HG03558 (cell line): ENCODE results near the gene SNTN.
"Not testable (repeated sequence)": the region's sequence is repeated elsewhere in the genome, so short reads cannot be mapped to it uniquely, and the experiment has no call there.

Experiments used
- ATAC-seq: cut with Tn5 transposase; IDR thresholded peaks from one replicate; pipeline ENCODE4 v1.9.1; 2021; ENCODE audit warnings: moderate number of reproducible peaks; ENCODE audit not compliant: unreplicated experiment; ENCODE audit errors: extremely low read depth

The SNTN gene

DNA sequence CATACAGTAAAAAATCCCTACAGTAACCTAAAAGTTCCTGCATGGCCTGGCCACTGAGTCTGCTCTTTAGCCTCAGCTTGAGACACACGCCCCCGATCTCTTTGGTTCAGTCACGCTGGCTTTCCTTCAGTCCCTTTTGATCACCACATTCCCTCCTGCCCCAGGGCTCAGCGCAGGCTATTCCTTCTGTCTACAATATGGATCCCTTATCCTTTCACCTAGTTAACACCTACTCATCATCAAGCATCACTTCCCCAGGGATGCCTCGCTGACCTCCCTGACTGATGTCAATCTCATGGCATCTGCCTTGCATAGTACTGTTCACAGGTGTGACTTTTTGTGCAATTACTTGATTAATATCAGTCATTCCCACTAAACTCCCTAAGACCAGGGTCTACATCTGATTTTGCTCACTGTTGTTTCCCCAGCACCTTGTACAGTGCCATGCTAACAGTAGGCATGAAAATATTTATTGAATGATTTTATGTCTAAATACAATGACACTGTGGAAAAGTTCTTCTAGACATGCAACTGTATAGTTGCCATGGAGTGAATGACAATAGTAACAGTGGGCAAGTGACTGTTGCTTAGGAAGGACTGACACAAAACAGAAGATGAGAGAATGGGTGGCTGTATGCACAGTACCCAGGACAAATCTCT, at the start of gene SNTN:
Gene SNTN (plus strand): TSS at position 610 of the 660 bp plus-strand sequence. CDS start 13 bp downstream, at position 623.
- ATAC-seq, result no peak

DNA sequence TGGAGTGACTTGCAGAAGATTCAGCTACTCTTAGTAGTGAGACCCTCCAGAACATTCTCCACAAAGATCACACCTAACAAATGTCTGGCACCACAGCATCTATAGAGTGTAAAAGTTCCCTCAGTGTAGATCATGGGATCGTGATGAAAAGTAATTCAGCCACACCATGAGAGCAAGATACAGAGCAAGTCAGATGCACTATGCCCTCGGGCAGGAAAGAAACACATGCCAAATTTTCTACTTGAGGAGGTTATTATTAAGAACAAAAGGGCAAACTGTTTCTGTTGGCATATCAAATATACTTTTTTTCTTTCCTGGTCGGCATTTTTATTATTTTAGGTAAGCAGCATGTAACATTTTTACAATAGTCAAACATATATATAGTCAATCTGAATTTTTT, 44.8 kb upstream of the SNTN start:
- ATAC-seq, result no peak

DNA sequence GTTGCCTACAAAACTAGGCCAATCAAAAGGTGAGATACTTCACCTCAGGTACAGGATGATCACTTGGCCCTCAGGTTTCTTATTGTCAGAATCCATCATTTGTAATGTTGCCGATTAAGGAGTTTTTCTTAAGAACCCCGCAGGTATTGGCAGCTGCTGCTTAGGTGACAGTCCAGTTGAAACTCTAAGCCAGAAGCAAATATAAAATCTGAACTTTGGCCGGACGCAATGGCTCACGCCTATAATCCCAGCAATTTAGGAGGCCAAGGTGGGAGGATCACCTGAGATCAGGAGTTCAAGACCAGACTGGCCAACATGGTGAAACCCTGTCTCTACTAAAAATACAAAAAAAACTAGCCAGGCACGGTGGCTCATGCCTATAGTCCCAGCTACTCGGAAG, 43.1 kb upstream of the SNTN start:
- ATAC-seq, result no peak

DNA sequence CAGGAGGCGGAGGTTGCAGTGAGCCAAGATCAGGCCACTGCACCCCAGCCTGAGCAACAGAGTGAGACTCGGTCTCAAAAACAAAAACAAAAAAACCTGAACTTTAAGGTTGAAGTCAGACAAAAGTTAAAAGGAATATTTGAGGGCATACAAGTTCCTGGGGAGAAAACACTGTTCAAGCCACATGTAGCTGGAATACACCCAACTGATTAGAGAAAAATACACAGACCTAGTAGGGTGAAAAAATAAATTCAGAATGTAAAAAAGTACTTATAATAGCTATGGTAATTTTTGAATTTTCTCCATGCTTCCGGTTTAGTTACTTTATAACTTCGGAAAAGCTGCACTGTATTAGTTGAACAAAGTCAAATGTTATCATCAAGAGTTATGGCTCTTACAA, 42.6 kb upstream of the SNTN start:
- ATAC-seq, result no peak

DNA sequence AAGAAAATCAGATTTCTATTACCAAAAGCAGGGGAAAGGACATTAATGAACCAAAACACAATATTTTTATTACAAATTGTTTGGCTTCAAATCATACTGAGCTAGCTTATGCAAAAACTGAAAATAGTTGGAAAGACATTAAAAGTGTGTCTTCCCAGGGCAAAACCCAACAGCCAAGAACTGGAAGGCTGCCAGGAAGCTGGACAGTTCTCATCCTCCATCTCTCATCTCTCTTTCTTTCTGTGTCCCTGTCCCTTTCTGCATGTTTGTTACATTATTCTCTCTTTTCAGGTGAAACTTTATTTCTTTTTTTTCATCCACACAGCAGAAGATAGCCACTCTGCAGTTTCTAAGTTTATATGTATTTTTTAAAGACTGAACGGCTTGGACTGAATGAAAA, 41.1 kb upstream of the SNTN start:
- ATAC-seq, result no peak

DNA sequence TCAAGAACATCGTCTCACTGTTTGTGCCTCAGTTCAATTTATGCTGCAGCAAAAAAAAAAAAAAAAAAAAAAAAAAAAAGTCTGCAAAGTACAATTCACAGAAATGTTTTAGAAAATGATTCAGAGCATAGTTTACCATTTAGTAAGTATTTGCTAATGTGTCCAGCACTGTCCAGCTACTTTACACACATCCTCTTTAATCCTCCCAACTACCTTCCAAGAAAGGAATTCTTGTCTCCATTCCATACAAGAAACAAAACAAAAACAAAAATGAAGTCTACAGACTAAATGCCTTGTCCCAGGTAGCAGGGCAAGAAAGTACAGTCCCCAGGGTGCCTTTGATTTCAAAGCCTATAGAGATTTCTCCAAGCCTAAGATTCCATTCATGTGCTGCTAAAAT, 38.9 kb upstream of the SNTN start:
- no peak for ATAC-seq

DNA sequence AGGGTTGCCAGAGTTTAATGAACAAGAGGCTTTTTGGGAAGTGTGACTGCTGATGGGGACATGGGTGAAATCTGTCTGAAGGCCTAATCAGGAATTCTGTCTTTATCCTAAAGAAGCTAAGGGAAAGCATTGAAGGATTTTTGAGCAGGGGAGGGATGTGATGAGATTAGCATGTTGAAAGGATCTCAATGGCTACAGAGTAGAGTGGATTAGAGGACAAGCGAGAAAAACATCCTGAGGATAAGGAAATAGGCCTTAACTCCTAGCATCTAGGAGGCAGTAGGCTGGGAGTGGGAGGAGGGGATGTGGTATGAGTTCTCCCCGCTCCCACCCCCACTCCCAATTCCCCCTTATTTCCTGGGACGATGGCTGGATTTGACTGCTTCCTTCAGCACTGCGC, 35.1 kb upstream of the SNTN start:
- no peak for ATAC-seq

DNA sequence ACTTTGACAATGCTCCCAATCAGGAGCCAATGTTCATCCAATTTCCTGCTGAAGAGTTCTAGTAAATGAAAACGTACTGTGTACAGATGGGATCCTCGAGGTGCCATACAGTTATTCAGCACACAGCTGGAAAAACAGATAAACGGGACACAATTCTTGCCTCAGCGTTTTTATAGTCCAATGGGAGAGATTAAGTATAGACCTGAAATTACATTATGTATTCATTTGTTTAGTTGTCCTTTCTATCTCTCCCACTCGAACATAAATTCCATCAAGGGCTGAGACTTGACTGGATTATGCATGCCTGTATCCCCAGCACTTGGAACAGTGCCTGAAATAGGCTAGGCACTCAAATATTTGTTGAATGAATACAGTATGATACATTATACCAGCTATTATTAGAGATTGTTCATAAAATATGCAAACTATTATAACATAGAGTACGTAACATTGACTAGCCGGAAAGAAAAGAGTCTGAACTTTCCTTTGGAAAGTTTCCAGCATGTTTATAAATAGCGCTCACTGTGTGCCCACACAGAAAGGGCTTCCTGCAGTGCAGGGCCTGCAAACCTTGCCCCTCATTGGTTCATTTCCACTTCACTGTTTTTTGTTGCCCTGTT, 27.4 kb upstream of the SNTN start:
- no peak for ATAC-seq

DNA sequence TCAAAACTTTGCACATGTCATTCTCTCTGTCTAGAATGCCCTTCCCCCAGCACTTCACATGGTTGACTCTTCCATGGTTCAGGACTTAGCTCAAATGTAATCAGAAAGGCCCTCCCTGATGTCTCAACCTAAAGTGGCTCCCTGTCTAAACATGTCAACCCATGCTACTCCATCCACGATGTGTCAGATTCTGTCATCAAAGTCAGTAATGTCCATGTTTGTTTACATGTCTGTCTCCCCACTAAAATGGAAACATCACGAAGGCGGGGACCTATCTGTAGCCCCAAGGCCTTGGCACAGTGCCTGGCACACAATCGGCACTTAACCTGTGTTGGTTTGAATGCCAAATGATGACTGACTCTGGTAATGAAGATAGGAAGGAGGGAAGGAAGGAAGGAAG, 20.8 kb upstream of the SNTN start:
- no peak for ATAC-seq

DNA sequence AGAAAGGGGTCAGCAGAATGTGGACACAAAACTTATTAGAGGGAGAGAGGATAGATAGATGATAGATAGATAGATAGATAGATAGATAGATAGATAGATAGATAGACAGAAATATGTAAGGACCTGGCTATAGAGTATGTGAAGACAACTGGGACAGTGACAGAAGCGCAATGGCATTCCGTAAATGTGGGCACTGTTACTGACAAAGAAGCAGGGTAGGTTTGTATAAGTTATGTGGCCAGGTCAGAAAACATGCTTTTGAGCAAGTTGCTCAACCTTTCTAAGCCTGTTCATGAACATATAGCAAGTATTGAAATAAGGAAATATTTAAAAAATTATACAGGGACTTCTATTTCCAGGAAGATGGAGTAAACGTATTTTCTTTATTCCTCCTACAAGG, 17.3 kb upstream of the SNTN start:
- no peak for ATAC-seq

DNA sequence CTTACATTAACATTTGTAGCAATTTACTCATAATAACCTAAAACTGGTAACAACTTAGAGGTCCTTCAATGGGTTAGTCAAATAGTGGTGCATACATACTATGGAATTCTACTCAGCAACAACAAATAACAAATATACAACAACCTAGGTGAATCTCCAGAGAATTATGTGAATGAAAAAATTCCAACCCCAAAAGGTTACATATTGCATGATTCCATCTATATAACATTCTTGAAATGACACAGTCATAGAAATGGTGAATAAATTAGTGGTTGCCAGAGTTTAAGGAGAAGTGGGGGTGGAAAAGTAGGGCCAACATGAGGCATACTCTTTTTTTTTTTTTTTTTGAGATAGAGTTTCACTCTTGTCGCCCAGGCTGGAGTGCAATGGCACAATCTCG, 12.7 kb upstream of the SNTN start:
- ATAC-seq, result no peak

DNA sequence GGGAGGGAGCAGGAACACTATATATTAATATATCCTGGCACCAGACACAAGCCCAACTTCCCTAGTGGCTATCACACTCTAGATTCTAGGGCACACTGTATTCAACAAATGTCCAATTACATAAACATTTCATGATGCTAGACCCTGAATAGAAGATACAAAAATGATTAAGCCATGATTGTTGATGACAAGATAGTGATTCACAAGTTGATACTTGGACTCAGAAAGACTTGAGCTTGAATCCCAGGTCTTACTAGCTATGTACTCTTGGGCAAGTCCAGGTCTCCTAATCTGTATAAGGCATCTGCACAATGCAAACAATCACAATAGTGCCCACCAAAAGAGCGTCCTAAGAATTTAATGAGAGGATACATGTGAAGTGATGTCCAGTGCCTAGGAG, 10.0 kb upstream of the SNTN start:
- no peak for ATAC-seq

DNA sequence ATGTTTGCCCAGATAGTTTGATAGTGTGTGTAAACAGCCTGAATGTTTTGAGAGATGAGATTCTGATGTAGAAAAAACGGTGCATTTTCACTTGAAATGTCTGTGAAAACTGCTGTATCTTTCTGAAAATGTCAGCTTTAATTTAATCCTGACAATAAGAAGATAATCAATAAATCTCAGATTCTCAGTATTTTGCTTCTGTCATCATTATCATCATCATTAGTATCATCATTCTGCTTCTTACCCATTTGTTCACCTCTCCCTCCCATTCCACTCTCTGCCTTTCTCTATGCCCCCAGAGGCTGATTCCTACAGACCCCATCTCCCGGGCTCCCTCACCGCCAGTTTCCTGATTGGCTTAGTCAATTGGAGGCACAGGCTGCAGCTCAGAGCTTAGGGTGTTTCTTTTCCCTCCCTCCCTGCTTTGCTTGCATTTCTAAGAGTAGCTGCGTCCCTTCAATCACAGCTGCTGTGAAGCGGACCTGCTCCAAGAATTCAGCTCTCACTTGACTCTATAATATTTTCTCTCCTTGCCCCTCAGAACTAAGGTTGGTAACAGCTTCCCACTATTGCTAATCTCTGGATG, 8.2 kb upstream of the SNTN start:
- ATAC-seq, result no peak

DNA sequence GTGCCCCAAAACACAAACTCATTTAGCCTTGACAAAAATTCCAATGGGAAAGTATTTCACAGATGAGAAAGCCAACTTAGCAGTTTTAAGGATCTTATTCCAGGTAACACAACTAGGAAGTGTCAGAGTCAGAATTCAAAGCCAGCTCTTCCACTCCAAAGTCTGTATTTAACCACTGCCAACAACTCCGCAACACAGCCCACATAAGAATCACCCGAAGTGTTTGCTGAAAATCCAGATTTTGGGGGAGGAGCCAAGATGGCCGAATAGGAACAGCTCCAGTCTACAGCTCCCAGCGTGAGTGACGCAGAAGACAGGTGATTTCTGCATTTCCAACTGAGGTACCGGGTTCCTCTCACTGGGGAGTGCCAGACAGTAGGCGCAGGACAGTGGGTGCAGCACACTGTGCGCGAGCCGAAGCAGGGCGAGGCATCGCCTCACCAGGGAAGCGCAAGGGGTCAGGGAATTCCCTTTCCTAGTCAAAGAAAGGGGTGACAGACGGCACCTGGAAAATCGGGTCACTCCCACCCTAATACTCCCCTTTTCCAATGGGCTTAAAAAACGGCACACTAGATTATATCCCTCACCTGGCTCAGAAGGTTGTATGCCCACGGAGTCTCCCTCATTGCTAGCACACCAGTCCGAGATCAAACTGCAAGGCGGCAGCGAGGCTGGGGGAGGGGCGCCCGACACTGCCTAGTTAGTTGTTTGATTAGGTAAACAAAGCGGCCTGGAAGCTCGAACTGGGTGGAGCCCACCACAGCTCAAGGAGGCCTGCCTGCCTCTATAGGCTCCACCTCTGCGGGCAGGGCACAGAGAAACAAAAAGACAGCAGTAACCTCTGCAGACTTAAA, 7.3 kb upstream of the SNTN start:
- not testable (repeated sequence) for ATAC-seq

DNA sequence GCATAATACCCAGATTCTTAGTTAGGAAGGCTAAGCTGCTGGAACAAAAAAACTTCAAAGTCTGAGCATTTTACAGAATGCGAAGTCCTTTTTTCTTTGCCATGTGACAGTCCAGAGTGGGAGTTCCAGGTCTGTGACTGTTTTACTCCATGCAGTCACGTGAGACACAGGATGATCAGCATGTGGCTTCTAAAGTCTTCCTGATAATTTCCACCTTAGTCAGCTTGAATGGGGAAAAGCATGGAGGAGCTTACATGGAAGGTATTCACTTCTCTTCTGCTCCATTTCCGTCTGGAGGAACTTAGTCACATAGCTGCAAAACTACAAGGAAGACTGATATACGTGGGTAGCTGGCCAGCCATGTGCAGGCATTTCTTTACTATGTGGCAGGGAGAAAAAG, 1.7 kb downstream of the SNTN start:
- no peak for ATAC-seq

DNA sequence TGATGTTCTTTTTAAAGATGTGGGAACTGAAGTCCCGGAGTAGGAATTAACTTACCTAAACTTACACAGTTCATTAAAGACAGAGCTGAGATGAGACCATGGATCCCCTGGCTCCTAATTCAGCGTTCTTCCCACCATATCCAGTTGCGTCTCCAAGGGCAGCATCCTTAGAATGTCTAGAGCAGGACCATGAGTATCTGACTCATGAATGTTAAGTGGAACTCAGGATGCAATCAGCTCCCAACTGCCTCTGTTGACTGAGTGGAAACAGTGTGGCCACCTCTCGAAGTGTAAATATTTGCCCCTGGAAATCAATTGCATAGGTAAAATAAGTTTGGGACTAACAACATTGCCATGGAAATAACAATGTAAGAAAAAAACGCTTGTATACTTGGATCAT, 2.5 kb downstream of the SNTN start:
- ATAC-seq, result no peak

DNA sequence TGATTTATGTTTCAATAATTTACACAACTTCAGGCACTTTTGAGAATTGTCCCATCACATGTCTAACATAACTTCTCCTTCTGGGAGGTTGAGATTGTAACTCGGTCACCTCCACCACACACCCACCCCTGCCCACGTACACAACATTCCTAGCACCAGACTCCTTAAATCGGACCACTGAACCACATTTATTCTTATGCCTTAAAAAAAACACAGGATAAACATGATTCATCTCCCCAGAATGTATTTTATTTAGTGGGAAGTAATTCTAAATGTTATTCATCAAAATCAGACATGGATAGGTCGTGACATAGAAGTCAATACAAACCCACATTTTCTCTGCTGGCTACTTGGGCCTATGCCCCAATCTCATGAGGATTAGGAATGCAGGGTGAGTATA, 3.0 kb downstream of the SNTN start:
- no peak for ATAC-seq

DNA sequence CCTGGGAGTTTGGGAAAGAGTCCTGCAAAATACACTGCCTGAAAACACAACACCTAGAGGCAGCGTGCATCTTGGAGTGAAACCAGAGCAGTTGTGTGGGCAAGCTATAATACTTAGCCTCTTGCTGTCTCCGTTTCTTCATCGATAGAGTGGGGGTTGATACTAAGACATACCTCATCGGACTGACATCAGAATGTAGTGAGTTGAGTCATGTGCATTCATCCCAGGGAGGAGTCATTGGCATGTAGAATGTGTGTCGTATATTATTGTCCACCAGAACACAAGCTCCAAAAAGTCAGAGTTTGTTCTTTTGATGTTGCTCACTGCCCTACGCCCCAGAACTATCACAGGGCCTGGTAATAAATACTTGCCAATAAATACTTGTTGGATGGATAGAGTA, 4.3 kb downstream of the SNTN start:
- no peak for ATAC-seq

DNA sequence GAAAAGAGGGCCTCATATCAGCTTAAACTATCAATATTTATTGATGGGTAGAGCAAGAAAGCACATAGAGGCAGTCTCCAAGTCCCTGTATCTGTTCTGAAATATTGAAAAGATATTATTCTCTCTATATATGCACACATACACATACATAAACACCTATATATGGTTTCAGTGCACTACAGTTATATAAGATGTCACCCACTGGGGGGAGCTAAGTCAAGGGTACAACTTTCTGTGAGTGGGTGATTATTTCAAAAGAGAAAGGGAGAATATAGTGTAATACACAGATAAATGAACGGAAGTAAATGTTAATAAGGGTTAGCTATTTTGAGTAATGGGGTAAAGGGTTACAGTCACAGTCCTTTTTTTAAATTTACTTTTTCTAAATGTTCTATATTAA, 8.8 kb downstream of the SNTN start:
- ATAC-seq, result no peak

DNA sequence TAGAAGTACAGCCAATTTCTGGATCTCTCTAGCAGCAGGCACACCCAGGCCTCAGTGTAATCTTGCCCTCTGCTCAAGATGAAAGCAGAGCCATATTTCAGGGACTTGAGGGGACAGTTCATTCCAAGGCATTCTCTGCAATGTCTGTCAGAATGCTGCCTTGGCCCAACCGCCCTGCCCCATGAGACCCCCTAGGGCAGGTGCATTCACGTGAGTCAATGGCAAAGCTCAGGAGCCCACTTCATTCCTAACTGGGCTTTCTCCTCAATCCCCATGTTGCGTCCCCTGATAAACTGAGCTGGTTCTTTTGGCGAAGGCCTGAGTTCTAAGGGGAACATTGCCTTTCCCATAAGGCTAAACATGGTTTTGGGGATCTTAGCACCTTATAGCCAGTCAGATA, 9.5 kb downstream of the SNTN start:
- no peak for ATAC-seq

DNA sequence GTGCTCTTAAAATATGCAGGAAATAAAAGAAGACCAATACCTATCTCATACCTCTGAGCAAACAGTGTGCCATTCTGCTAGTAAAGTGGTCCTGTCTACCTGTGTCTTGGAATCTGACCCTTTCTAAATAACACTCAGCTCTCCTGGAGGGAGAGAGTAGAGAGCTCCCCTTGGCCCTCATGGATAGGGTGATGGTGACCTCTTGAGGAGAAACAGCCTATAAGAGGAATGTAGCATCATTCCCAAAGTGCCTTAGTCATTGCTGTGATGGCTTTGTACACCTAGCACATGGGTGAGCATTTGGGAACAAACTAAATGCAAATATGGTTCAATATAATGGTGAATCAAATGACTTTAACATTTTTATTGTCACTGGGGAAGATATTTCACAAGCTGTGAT, 10.0 kb downstream of the SNTN start:
- no peak for ATAC-seq
